ENCODE results near the gene GFY.

Gene GFY

GRCh38 chr19:49439836-49440235 is 14.6 kb downstream of the GFY start:
- Histone ChIP-seq H3K27ac (ENCODE audit: extremely low read depth, low read depth, low read length) (no peak overlapping the region), H3K4me3 (ENCODE audit: low read depth, low read length) (no peak overlapping the region), H3K36me3 (ENCODE audit: control insufficient read depth in 2 of 2, insufficient read depth in 1 of 2, low read length in 2 of 2) (no peaks in the 10 kb centered on the region), H3K4me1 (ENCODE audit: control insufficient read depth, insufficient read depth, low read length) (peaks cover 7% of the 10 kb centered on the region), H3K9me3 (ENCODE audit: control insufficient read depth, insufficient read depth, low read depth, low read length) (no peaks in the 10 kb centered on the region)
- POLR2A ChIA-PET = interaction anchor here (0.7 to 1.0 kb wide), 3 partner anchors 12 to 48 kb away, joined by 3 read pairs; partner anchors contain the start of genes ALDH16A1 and PIH1D1
- TF ChIP-seq ZNF16 (tag by site-specific recombination; IDR thresholded peaks at IDR 0.05; ENCODE audit: low read depth) = no peak
- no peak for TF ChIP-seq ZNF114 (tag by site-specific recombination; IDR thresholded peaks at IDR 0.05)
- CTCF ChIA-PET = interaction anchor here (1.2 to 2.4 kb wide), 3 partner anchors 10 to 48 kb away, joined by 4 to 15 read pairs (median 5); no protein-coding TSS in a partner anchor

GRCh38 chr19:49440439-49441209 is 15.4 kb downstream of the GFY start:
- H3K4me3 ChIP-seq (ENCODE audit: low read depth, low read length) = peak overlapping the region; percentile 23
- CTCF ChIA-PET = interaction anchor here (0.6 to 2.4 kb wide), 4 partner anchors 11 to 661 kb away, joined by 3 to 15 read pairs (median 4); no protein-coding TSS in a partner anchor

More at GRCh38 chr19:49440439-49441209, 15.4 kb downstream of the GFY start:
- H3K27ac ChIP-seq (ENCODE audit: extremely low read depth, low read depth, low read length) = no peak overlapping the region
- H3K9me3 ChIP-seq (ENCODE audit: control insufficient read depth, insufficient read depth, low read depth, low read length) = no peaks in the 10 kb centered on the region
- 0 out of 2 replicates have a peak, but pooled peaks have one; percentile 26 for TF ChIP-seq PRDM10 (tag by site-specific recombination; IDR thresholded peaks at IDR 0.05)
- 0 out of 2 replicates have a peak, but pooled peaks have one; percentile 10 for TF ChIP-seq SP7 (tag by site-specific recombination; IDR thresholded peaks at IDR 0.05)
- TF ChIP-seq ZNF768 (tag by site-specific recombination; IDR thresholded peaks at IDR 0.05) = 0 out of 2 replicates have a peak, but pooled peaks have one; percentile 22
- peak; percentile 25; the same call in 1 of the 2 replicates for TF ChIP-seq GLIS1 (tag by site-specific recombination; IDR thresholded peaks at IDR 0.05)
- no peak for TF ChIP-seq ZNF510 (tag by site-specific recombination; IDR thresholded peaks at IDR 0.05; ENCODE audit: insufficient replicate concordance)
- TF ChIP-seq INSM2 (tag by site-specific recombination; IDR thresholded peaks at IDR 0.05) = no peak
- peak; percentile 61 for TF ChIP-seq ZBTB17 (tag by site-specific recombination; IDR thresholded peaks at IDR 0.05)
- peak; percentile 45 for TF ChIP-seq PATZ1 (tag by site-specific recombination; IDR thresholded peaks at IDR 0.05)
- peak; percentile 38; the same call in 1 of the 2 replicates for TF ChIP-seq ZBTB20 (tag by site-specific recombination; IDR thresholded peaks at IDR 0.05)
- no peak for TF ChIP-seq MYNN (tag by site-specific recombination; IDR thresholded peaks at IDR 0.05; ENCODE audit: borderline replicate concordance)
- 0 out of 2 replicates have a peak, but pooled peaks have one; percentile 24 for TF ChIP-seq PRDM1 (tag by site-specific recombination; IDR thresholded peaks at IDR 0.05)
- POLR2A ChIA-PET = interaction anchor here (0.8 kb wide), 1 partner anchor 13 kb away, joined by 3 read pairs; the partner anchor contains the start of gene ALDH16A1
- H3K4me1 ChIP-seq (ENCODE audit: control insufficient read depth, insufficient read depth, low read length) = peaks cover 7% of the 10 kb centered on the region
- no peaks in the 10 kb centered on the region; a peak in 1 of 3 replicates for H3K36me3 ChIP-seq (ENCODE audit: control insufficient read depth in 2 of 2, insufficient read depth in 1 of 2, low read length in 2 of 2)
